ENCODE measurements around the gene PCDHA6. TPM values are rescaled to one million over a fixed set of nuclear protein-coding genes. Genes with fewer than 3 reads are reported as not detected.
A peak's percentile ranks its signal among the peaks of the same experiment; 100 is the strongest.
"Not testable (repeated sequence)": the region's sequence is repeated elsewhere in the genome, so short reads cannot be mapped to it uniquely, and the experiment has no call there.

Gene PCDHA6
- total RNA-seq, 1 donor from 2014 or later, result 17.1 TPM

DNA sequence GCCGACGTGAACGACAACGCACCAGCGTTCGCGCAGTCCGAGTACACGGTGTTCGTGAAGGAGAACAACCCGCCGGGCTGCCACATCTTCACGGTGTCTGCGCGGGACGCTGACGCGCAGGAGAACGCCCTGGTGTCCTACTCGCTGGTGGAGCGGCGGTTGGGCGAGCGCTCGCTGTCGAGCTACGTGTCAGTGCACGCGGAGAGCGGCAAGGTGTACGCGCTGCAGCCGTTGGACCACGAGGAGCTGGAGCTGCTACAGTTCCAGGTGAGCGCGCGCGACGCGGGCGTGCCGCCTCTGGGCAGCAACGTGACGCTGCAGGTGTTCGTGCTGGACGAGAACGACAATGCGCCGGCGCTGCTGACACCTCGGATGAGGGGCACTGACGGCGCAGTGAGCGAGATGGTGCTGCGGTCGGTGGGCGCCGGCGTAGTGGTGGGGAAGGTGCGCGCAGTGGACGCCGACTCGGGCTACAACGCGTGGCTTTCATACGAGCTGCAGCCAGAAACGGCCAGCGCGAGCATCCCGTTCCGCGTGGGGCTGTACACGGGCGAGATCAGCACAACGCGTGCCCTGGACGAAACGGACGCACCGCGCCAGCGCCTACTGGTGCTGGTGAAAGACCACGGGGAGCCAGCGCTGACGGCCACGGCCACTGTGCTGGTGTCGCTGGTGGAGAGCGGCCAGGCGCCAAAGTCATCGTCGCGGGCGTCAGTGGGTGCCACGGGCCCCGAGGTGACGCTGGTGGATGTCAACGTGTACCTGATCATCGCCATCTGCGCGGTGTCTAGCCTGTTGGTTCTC is 22.3 kb downstream of the PCDHA6 start:
- not testable (repeated sequence) for DNase-seq (ENCODE audit: low spot score in 2 of 2); FAIRE-seq

DNA sequence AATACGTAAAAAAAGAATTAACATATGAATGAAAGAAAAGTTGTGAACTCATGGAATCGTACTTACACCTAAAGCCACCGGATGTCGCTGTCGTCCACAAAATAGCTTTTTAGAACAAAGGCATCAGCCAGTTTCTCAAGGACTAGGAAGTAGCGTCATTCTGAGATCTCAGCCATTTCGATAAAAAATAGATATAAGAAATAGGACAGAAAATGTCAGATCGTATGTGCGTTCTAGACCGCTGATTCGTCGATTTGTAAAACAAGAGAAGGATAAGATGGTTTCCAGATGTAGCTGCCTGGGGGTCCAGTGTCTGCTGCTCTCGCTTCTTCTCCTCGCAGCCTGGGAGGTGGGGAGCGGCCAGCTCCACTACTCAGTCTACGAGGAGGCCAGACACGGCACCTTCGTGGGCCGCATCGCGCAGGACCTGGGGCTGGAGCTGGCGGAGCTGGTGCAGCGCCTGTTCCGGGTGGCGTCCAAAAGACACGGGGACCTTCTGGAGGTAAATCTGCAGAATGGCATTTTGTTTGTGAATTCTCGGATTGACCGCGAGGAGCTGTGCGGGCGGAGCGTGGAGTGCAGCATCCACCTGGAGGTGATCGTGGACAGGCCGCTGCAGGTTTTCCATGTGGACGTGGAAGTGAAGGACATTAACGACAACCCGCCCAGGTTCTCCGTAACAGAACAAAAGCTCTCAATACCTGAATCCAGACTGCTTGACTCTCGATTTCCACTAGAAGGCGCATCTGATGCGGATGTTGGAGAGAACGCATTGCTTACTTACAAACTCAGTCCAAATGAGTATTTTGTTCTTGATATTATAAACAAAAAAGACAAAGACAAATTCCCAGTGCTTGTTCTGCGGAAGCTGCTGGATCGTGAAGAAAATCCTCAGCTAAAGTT is 28.3 kb downstream of the PCDHA6 start, which contains the start of gene PCDHA10:
Gene PCDHA10 (plus strand): TSS at position 126 of the 903 bp plus-strand sequence. CDS start 152 bp downstream, at position 278.
- no peak for DNase-seq (ENCODE audit: low spot score in 2 of 2)
- FAIRE-seq, result no peak

DNA sequence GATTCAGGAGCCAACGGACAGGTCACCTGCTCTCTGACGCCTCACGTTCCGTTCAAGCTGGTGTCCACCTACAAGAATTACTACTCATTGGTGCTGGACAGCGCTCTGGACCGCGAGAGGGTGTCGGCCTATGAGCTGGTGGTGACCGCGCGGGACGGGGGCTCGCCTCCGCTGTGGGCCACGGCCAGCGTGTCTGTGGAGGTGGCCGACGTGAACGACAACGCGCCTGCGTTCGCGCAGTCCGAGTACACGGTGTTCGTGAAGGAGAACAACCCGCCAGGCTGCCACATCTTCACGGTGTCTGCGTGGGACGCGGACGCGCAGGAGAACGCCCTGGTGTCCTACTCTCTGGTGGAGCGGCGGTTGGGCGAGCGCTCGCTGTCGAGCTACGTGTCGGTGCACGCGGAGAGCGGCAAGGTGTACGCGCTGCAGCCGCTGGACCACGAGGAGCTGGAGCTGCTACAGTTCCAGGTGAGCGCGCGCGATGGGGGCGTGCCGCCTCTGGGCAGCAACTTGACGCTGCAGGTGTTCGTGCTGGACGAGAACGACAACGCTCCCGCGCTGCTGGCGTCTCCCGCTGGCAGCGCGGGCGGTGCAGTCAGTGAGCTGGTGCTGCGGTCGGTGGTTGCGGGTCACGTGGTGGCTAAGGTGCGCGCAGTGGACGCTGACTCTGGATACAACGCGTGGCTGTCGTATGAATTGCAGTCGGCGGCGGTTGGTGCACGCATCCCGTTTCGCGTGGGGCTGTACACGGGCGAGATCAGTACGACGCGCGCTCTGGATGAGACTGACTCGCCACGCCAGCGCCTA is 29.6 kb downstream of the PCDHA6 start:
- no peak for FAIRE-seq
- DNase-seq (ENCODE audit: low spot score in 2 of 2), result no peak

DNA sequence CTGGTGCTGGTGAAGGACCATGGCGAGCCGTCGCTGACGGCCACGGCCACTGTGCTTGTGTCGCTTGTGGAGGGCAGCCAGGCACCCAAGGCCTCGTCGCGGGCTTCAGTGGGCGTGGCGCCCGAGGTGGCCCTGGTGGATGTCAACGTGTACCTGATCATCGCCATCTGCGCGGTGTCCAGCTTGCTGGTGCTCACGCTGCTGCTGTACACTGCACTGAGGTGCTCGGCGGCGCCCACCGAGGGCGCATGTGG is 30.2 kb downstream of the PCDHA6 start:
- FAIRE-seq (no peak), DNase-seq (ENCODE audit: low spot score in 2 of 2) (no peak)

DNA sequence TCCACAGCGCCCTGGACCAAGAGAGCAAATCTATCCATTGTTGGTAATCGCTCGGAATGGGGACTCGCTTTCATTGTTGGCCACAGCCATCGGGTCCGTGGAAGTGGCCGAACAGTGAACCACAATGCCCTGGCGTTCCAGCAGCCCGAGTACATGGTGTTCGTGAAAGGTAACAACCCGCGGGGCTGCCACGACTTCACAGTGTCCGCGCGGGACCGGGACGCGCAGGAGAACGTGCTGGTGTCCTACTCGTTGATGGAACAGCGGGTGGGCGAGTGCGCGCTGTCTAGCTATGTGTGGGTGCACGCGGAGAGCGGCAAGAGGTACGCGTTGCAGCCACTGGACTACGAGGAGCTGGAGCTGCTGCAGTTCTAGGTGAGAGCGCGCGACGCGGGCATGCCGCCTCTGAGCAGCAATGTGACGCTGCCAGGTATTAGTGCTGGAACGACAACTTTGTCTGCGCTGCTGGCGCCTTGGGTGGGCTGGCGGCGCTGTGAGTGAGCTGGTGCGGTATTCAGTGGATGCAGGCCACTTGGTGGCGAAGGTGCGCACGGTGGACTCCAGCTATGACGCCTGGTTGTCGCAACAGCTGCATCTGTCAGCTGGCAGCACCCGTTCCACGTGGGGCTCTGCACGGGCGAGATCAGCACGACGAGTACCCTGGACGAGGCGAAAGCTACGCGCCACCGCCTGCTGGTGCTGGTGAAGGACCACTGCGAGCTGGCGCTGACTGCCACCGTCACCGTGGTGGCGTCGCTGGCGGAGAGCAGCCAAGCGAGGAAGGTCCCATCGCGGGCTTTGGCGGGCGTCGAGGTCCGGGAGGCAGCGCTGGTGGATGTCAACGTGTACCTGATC is 34.9 kb downstream of the PCDHA6 start:
- no peak for DNase-seq (ENCODE audit: low spot score in 2 of 2)
- FAIRE-seq, result no peak

DNA sequence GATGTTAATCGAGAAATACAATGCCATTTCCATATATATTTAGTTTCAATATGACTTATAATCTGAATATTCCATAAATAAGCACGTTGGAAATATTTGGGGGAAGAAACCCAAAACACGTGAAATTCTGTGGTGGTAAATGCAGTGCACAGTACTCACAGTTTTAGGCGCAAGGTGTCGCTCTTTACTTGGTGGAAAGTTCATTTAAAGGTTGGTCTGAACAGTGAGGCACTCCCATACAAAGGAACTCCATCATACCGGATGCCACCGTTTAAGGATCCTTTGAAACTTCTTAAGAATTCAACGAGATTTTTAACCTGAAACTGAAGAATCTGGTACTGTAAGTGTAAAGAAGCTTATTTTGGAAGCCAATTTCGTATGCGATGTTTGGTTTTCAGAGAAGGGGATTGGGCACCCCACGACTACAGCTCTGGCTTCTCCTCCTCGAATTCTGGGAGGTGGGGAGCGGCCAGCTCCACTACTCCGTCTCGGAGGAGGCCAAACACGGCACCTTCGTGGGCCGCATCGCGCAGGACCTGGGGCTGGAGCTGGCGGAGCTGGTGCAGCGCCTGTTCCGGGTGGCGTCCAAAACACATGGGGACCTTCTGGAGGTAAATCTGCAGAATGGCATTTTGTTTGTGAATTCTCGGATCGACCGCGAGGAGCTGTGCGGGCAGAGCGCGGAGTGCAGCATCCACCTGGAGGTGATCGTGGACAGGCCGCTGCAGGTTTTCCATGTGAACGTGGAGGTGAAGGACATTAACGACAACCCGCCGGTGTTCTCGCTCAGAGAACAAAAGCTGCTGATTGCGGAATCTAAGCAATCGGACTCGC is 41.2 kb downstream of the PCDHA6 start, which contains the start of gene PCDHA11:
Gene PCDHA11 (plus strand): TSS at position 237 of the 834 bp plus-strand sequence. CDS start 147 bp downstream, at position 384.
- DNase-seq (ENCODE audit: low spot score in 2 of 2) (peak in 1 of 2 donors; percentile 52), FAIRE-seq (no peak)

DNA sequence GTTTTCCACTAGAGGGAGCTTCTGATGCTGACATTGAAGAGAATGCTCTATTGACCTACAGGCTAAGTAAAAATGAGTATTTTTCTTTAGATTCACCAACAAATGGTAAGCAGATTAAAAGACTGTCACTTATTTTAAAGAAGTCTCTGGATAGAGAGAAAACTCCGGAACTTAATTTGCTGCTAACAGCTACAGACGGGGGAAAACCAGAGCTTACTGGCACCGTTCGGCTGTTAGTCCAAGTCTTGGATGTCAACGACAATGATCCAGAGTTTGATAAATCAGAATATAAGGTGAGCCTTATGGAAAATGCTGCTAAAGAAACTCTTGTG is 41.8 kb downstream of the PCDHA6 start:
- DNase-seq (ENCODE audit: low spot score in 2 of 2) (peak; percentile 27 to 55), FAIRE-seq (no peak)

DNA sequence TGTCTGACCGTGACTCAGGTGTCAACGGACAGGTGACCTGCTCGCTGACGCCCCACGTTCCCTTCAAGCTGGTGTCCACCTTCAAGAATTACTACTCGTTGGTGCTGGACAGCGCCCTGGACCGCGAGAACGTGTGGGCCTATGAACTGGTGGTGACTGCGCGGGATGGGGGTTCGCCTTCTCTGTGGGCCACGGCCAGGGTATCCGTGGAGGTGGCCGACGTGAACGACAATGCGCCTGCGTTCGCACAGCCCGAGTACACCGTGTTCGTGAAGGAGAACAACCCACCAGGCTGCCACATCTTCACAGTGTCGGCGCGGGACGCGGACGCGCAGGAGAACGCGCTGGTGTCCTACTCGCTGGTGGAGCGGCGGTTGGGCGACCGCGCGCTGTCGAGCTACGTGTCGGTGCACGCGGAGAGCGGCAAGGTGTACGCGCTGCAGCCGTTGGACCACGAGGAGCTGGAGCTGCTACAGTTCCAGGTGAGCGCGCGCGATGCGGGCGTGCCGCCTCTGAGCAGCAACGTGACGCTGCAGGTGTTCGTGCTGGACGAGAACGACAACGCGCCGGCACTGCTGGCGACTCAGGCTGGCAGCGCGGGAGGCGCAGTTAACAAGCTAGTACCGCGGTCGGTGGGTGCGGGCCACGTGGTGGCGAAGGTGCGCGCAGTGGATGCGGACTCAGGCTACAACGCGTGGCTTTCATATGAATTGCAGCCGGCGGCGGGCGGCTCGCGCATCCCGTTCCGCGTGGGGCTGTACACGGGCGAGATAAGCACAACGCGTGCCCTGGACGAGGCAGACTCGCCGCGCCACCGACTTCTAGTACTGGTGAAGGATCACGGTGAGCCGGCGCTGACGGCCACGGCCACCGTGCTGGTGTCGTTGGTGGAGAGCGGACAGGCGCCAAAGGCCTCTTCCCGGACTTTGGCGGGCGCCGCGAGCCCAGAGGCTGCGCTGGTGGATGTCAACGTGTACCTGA is 42.8 kb downstream of the PCDHA6 start:
- DNase-seq (ENCODE audit: low spot score in 2 of 2) (no peak), FAIRE-seq (no peak)

DNA sequence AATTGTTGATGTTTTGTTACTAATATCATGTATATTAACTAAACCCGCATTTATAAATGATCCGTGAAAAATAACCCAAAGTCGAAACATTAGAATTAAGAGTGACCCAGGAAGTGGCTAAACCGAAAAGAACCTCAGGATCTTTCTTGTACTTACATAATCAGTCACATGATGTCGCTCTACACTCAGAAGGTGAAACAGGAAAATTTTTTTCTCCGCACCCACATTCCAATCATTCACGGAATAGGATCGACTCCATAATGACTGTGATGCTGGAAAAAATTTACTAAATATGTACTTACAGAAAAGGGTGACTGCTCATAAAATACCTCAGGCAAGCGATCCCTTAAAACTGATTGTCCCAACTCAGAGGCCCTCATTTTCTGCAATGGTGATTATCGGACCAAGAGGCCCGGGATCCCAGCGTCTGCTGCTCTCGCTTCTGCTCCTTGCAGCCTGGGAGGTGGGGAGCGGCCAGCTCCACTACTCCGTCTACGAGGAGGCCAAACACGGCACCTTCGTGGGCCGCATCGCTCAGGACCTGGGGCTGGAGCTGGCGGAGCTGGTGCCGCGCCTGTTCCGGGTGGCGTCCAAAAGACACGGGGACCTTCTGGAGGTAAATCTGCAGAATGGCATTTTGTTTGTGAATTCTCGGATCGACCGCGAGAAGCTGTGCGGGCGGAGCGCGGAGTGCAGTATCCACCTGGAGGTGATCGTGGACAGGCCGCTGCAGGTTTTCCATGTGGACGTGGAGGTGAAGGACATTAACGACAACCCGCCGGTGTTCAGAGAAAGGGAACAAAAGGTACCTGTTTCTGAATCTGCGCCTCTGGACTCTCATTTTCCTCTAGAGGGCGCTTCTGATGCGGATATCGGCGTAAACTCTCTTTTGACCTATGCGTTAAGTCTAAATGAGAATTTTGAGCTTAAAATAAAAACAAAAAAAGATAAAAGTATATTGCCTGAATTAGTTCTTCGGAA is 47.6 kb downstream of the PCDHA6 start, which contains the start of gene PCDHA12:
Gene PCDHA12 (plus strand): TSS at position 224 of the 981 bp plus-strand sequence. CDS start 165 bp downstream, at position 389.
- FAIRE-seq (no peak), DNase-seq (ENCODE audit: low spot score in 2 of 2) (no peak)

DNA sequence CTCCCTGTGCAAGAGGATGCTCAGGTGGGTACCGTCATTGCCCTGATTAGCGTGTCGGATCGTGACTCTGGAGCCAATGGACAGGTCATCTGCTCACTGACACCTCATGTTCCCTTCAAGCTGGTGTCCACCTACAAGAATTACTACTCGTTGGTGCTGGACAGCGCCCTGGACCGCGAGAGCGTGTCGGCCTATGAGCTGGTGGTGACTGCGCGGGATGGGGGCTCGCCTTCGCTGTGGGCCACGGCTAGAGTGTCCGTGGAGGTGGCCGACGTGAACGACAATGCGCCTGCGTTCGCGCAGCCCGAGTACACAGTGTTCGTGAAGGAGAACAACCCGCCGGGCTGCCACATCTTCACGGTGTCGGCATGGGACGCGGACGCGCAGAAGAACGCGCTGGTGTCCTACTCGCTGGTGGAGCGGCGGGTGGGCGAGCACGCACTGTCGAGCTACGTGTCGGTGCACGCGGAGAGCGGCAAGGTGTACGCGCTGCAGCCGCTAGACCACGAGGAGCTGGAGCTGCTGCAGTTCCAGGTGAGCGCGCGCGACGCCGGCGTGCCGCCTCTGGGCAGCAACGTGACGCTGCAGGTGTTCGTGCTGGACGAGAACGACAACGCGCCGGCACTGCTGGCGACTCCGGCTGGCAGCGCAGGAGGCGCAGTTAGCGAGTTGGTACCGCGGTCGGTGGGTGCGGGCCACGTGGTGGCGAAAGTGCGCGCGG is 48.9 kb downstream of the PCDHA6 start:
- FAIRE-seq; DNase-seq (ENCODE audit: low spot score in 2 of 2): not testable (repeated sequence)

DNA sequence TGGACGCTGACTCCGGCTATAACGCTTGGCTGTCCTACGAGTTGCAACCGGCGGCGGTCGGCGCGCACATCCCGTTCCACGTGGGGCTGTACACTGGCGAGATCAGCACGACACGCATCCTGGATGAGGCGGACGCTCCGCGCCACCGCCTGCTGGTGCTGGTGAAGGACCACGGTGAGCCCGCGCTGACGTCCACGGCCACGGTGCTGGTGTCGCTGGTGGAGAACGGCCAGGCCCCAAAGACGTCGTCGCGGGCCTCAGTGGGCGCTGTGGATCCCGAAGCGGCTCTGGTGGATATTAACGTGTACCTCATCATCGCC is 49.5 kb downstream of the PCDHA6 start:
- no peak for FAIRE-seq

More for the DNA sequence above, 49.5 kb downstream of the PCDHA6 start:
- no peak for DNase-seq (ENCODE audit: low spot score in 2 of 2)

Other genes starting within 250 kb of the PCDHA6 start
- 11.4 TPM for gene CD14, start 194.8 kb upstream of the PCDHA6 start, total RNA-seq
- 5.7 TPM for gene TMCO6, start 188.5 kb upstream of the PCDHA6 start, total RNA-seq
- 28.5 TPM for gene NDUFA2, start 180.3 kb upstream of the PCDHA6 start, total RNA-seq
- 83.6 TPM for gene IK, start 180.1 kb upstream of the PCDHA6 start, total RNA-seq
- gene WDR55, start 163.1 kb upstream of the PCDHA6 start, total RNA-seq, result 12.6 TPM
- 0.82 TPM for gene DND1, start 154.4 kb upstream of the PCDHA6 start, total RNA-seq
- gene HARS1, start 136.6 kb upstream of the PCDHA6 start, total RNA-seq, result 74.2 TPM
- 25.7 TPM for gene HARS2, start 136.5 kb upstream of the PCDHA6 start, total RNA-seq
- 68.1 TPM for gene ZMAT2, start 127.5 kb upstream of the PCDHA6 start, total RNA-seq
- 8.6 TPM for gene PCDHA1, start 41.8 kb upstream of the PCDHA6 start, total RNA-seq
- gene PCDHA2, start 33.1 kb upstream of the PCDHA6 start, total RNA-seq, result 10.6 TPM
- gene PCDHA3, start 26.9 kb upstream of the PCDHA6 start, total RNA-seq, result 16.3 TPM
- 12.2 TPM for gene PCDHA4, start 20.9 kb upstream of the PCDHA6 start, total RNA-seq
- gene PCDHA5, start 6.3 kb upstream of the PCDHA6 start, total RNA-seq, result 8.2 TPM
- gene PCDHA7, start 6.3 kb downstream of the PCDHA6 start, total RNA-seq, result 15.5 TPM
- gene PCDHA8, start 13.2 kb downstream of the PCDHA6 start, total RNA-seq, result 8.2 TPM
- gene PCDHA9, start 20.4 kb downstream of the PCDHA6 start, total RNA-seq, result 9.8 TPM
- 10.6 TPM for gene PCDHA10, start 27.9 kb downstream of the PCDHA6 start, total RNA-seq
- 29.3 TPM for gene PCDHA11, start 41.0 kb downstream of the PCDHA6 start, total RNA-seq
- gene PCDHA12, start 47.3 kb downstream of the PCDHA6 start, total RNA-seq, result 11.0 TPM
- 13.5 TPM for gene PCDHA13, start 54.2 kb downstream of the PCDHA6 start, total RNA-seq
- 76.2 TPM for gene PCDHAC1, start 98.3 kb downstream of the PCDHA6 start, total RNA-seq
- gene PCDHAC2, start 138.5 kb downstream of the PCDHA6 start, total RNA-seq, result 29.8 TPM
- gene PCDHB1, start 223.4 kb downstream of the PCDHA6 start, total RNA-seq, result 0.82 TPM